Measurements from ENCODE around the gene ARHGAP6.

ARHGAP6 gene

DNA sequence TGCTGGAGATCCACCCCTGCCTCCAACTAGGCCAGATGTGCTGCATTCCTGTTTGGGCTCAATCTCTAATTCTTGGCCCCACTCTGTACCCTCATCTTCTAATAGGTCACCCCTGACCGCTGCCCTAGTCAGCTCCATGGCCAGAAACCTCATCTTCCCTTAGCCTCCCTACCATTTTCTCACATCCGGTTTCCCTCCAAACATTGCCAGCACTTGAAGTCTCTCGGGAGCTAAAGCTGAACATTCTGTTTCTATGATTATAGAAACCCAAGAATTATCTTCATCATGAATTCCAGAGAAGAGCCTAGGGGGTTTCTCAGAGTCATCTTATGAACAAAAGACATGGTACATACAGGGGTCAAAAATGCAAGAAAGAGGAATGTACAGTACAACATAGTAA, 192.8 kb downstream of the ARHGAP6 start:
- no peaks in the 10 kb centered on the region for H3K9me3 ChIP-seq (ENCODE audit: severe bottlenecking)
- H3K4me1 ChIP-seq (ENCODE audit: insufficient read depth, poor library complexity, severe bottlenecking): no peaks in the 10 kb centered on the region
- no peak overlapping the region for H3K27ac ChIP-seq (ENCODE audit: poor library complexity, severe bottlenecking)
- H3K4me3 ChIP-seq (ENCODE audit: severe bottlenecking): no peak overlapping the region
- no peak for DNase-seq (ENCODE audit: low spot score)
- TF ChIP-seq, protein P1, sequence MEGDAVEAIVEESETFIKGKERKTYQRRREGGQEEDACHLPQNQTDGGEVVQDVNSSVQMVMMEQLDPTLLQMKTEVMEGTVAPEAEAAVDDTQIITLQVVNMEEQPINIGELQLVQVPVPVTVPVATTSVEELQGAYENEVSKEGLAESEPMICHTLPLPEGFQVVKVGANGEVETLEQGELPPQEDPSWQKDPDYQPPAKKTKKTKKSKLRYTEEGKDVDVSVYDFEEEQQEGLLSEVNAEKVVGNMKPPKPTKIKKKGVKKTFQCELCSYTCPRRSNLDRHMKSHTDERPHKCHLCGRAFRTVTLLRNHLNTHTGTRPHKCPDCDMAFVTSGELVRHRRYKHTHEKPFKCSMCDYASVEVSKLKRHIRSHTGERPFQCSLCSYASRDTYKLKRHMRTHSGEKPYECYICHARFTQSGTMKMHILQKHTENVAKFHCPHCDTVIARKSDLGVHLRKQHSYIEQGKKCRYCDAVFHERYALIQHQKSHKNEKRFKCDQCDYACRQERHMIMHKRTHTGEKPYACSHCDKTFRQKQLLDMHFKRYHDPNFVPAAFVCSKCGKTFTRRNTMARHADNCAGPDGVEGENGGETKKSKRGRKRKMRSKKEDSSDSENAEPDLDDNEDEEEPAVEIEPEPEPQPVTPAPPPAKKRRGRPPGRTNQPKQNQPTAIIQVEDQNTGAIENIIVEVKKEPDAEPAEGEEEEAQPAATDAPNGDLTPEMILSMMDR (IDR thresholded peaks at IDR 0.05; ENCODE audit: poor library complexity, severe bottlenecking): no peak
- H3K27me3 ChIP-seq (ENCODE audit: insufficient read depth, poor library complexity, severe bottlenecking): no peaks in the 10 kb centered on the region
- ATAC-seq (ENCODE audit: low read depth): no peak
- no peaks in the 10 kb centered on the region for H3K36me3 ChIP-seq (ENCODE audit: low read depth)

DNA sequence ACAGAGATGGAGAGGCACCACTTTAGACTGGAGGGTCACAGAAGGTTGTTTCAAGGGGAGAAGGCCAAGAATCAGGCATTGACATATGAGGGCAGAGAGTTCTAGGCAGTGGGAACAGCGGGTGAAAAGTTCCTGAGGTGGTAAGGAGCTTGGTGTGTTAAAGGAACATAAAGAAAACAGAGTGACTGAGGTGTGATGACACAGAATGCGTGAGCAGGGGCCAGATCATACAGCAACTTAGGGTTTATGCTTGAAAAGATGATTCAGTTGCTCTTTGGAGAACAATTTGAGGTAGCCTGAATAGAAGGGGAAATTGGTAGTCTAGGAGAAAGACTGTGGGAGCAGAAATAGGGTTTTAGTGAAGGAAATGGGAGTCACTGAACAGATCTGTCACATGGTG, 193.3 kb downstream of the ARHGAP6 start:
- DNase-seq (ENCODE audit: low spot score): no peak
- Histone ChIP-seq H3K27me3 (ENCODE audit: insufficient read depth, poor library complexity, severe bottlenecking) (no peaks in the 10 kb centered on the region), H3K4me3 (ENCODE audit: severe bottlenecking) (no peak overlapping the region), H3K27ac (ENCODE audit: poor library complexity, severe bottlenecking) (no peak overlapping the region), H3K4me1 (ENCODE audit: insufficient read depth, poor library complexity, severe bottlenecking) (no peaks in the 10 kb centered on the region), H3K36me3 (ENCODE audit: low read depth) (no peaks in the 10 kb centered on the region), H3K9me3 (ENCODE audit: severe bottlenecking) (no peaks in the 10 kb centered on the region)
- no peak for ATAC-seq (ENCODE audit: low read depth)
- TF ChIP-seq, protein P1 (IDR thresholded peaks at IDR 0.05; ENCODE audit: poor library complexity, severe bottlenecking): no peak

DNA sequence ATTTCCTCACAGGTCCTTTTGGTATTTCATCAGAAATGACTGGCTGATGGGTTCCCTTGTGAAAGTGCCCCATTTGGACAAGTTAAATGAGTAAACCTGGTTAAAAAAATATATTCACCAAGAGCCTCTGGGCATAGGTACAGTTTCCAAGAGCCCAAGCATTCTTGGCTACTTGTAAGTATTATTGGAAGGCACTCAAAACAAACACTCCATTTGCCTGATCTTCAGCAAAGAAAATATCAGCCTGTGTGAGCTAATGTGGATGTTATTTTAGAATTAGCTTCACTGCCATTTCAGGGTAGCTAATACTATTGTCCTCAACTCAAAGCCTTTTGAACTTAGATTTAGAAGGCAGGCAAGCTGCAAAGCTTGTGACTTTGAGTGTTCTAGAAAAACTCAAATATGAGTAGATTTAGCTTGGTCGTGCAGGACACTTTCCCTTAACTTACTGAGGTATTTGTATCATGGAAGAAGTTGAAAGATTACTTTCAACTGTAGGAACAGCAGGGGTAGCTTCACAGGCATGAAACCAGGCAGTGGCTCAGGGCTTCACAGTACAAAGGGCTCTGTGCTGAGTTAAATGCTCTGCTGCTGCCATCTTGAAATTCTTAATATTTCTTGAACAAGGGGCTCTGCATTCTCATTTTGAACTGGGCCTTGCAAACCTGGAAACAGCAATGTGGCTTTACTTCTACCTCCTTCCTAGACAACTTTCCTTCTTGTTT, 195.3 kb downstream of the ARHGAP6 start:
- Histone ChIP-seq H3K4me3 (ENCODE audit: severe bottlenecking) (no peak overlapping the region), H3K36me3 (ENCODE audit: low read depth) (no peaks in the 10 kb centered on the region), H3K27ac (ENCODE audit: poor library complexity, severe bottlenecking) (peak overlapping the region; percentile 23), H3K4me1 (ENCODE audit: insufficient read depth, poor library complexity, severe bottlenecking) (peaks cover 5% of the 10 kb centered on the region), H3K27me3 (ENCODE audit: insufficient read depth, poor library complexity, severe bottlenecking) (no peaks in the 10 kb centered on the region), H3K9me3 (ENCODE audit: severe bottlenecking) (no peaks in the 10 kb centered on the region)
- ATAC-seq (ENCODE audit: low read depth) (peak; percentile 73), DNase-seq (ENCODE audit: low spot score) (no peak)
- TF ChIP-seq, protein P1 (IDR thresholded peaks at IDR 0.05; ENCODE audit: poor library complexity, severe bottlenecking): no peak

DNA sequence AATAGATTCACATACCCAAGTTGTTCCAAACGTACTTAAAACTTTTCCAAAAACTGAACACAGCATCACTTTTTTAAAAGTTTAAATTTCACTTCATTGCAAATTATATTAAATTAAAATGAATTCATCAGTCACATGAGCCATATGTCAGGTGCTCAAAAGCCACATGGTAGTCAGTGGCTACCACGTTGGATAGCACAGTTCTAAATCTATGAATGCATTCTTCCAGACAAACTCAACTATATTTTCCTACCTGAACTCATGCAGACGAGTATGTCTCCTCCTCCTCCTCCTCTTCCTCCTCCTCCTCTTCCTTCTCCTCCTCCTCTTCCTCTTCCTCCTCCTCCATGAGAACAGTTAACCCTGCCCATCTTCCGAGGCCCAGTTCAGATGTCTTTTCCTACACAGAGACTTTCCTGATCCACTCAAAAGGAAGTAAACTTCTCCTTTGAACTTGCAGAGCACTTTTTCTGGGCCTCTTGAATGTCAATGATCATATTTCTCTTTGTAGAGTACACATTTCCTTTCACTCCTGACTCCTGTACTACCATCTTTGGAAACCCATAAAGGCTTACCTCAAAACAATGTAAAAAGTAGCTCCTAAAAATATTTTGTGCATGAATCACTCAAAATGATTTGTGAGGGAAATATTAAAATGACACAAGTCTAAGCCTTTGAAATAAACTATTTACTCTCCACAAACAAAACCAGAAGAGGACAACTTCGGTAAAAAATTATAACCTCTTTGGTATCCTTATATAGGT, 199.9 kb downstream of the ARHGAP6 start:
- ATAC-seq (ENCODE audit: low read depth) (peak; percentile 73), DNase-seq (ENCODE audit: low spot score) (no peak)
- Histone ChIP-seq H3K4me1 (ENCODE audit: insufficient read depth, poor library complexity, severe bottlenecking) (peaks cover 5% of the 10 kb centered on the region), H3K9me3 (ENCODE audit: severe bottlenecking) (no peaks in the 10 kb centered on the region), H3K27me3 (ENCODE audit: insufficient read depth, poor library complexity, severe bottlenecking) (no peaks in the 10 kb centered on the region), H3K36me3 (ENCODE audit: low read depth) (no peaks in the 10 kb centered on the region), H3K27ac (ENCODE audit: poor library complexity, severe bottlenecking) (peak overlapping the region; percentile 51), H3K4me3 (ENCODE audit: severe bottlenecking) (no peak overlapping the region)
- TF ChIP-seq, protein P1 (IDR thresholded peaks at IDR 0.05; ENCODE audit: poor library complexity, severe bottlenecking): no peak
